ENCODE measurements around the gene RWDD2A.

RWDD2A gene

DNA sequence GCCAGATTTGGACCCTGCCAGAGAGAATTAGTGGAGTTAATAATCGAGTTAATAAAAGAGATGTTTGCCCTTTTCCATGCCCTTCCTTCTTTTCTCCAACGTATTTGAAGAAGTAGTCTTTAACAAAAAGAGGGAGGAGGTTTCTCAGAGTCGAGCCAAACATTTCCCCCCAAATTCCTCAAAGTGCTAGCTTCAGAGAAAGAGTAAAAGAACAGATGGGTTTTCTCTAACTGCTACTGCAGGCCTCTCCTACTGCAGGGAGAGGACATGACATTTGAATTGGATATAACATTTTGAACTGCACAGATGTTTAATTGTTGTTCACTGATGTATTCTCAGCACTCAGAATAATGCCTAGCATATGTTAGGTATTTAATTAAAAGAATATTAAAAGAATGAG is 25.5 kb downstream of the RWDD2A start:
- Mint-ChIP-seq H3K36me3 (ENCODE audit: low read depth) (no peaks in the 10 kb centered on the region), H3K4me1 (ENCODE audit: low read depth) (no peaks in the 10 kb centered on the region), H3K27me3 (ENCODE audit: low read depth) (peaks cover 14% of the 10 kb centered on the region), H3K4me3 (no peak overlapping the region), H3K9me3 (no peaks in the 10 kb centered on the region), H3K27ac (no peak overlapping the region)
- DNase-seq (ENCODE audit: low spot score): no peak

DNA sequence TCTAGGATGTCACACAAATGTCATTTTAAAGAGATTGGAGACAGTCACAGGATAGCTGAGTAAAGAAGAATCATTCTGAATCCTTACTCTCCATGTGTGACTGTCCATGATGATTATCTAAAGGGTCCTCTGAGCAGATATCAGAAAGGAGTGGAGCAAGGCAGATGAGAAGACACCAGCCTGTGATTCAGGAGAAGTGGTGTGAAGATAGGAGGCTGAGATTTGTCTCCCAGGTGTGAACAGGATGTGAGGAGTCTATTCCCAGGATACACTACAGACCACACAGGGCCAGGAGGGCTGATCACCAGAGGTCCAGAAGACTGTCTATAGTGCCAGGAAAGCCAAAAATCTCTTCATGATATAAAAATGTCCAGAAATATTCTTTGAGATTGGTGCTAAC is 27.0 kb downstream of the RWDD2A start:
- Mint-ChIP-seq H3K27ac (no peak overlapping the region), H3K4me3 (no peak overlapping the region), H3K9me3 (no peaks in the 10 kb centered on the region), H3K36me3 (ENCODE audit: low read depth) (no peaks in the 10 kb centered on the region), H3K27me3 (ENCODE audit: low read depth) (peaks cover 7% of the 10 kb centered on the region), H3K4me1 (ENCODE audit: low read depth) (no peaks in the 10 kb centered on the region)
- no peak for DNase-seq (ENCODE audit: low spot score)

DNA sequence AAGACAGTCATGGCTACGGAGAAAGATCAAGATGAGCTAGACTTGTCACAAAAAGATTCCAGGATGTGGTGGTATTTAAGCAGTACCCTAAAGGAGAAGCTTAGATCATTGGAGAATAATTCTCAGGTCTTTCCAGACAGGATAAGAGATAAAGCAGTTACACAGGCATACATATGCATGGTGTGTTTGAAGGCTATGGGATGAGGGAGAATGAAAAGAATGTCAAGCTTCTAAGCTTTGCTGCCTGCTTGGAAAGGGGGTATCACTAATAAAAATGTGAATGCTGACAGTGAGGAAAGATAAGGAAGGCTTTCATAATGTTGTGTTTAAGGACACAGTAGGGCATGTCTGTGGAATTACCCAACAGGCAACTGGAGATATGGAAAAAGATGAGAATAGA is 28.1 kb downstream of the RWDD2A start:
- Mint-ChIP-seq H3K4me1 (ENCODE audit: low read depth) (no peaks in the 10 kb centered on the region), H3K27ac (no peak overlapping the region), H3K36me3 (ENCODE audit: low read depth) (no peaks in the 10 kb centered on the region), H3K9me3 (no peaks in the 10 kb centered on the region), H3K27me3 (ENCODE audit: low read depth) (peaks cover 7% of the 10 kb centered on the region), H3K4me3 (no peak overlapping the region)
- no peak for DNase-seq (ENCODE audit: low spot score)

DNA sequence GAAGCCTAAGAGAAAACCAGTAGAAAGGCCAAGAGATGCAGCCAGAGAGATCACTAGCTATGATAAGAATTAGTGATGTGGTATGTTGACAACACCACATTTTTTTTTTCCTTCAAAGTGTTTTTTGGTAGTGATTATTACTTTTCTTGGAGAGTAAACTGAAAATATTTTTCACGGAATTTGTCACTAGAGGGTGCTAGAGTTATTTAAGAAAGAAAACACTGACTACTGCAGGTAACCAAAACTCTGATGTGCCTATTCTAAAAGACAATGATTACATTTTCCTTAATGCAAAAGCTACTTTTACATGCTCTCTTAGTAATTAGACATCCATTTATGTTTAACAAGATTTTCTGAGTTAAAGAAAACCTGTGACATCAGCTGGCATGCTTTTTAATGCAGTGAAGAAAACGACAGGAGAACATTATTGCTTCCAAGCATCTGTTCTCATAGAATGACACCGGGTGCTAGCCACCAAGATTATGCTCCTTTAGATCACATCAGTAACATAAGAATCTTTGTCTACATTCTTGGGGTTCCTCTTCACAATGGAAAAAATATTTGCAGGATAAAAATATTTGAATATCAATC is 28.8 kb downstream of the RWDD2A start:
- Mint-ChIP-seq H3K4me3 (no peak overlapping the region), H3K36me3 (ENCODE audit: low read depth) (no peaks in the 10 kb centered on the region), H3K9me3 (no peaks in the 10 kb centered on the region), H3K27ac (no peak overlapping the region), H3K27me3 (ENCODE audit: low read depth) (peaks cover 4% of the 10 kb centered on the region), H3K4me1 (ENCODE audit: low read depth) (no peaks in the 10 kb centered on the region)
- DNase-seq (ENCODE audit: low spot score): no peak

DNA sequence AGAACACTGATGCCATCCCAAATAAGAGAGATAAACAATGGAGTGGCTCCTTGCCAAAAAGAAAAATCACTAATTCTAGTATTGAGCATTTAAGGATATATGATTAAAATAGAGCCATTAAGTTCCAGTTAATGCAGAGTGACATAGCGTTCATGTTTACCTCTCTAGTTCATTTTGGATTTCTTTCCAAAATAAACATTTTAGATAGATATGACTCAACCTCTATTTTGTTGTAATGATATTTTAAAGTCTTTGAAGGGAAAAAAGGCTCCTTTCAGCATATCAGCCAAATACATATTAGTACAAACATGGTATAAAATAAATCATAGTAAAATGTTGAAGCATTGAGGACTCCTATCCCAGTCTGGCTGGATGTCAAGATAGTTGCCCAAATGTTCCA is 33.4 kb downstream of the RWDD2A start:
- Mint-ChIP-seq H3K36me3 (ENCODE audit: low read depth) (no peaks in the 10 kb centered on the region), H3K4me1 (ENCODE audit: low read depth) (no peaks in the 10 kb centered on the region), H3K4me3 (no peak overlapping the region), H3K27ac (no peak overlapping the region), H3K9me3 (no peaks in the 10 kb centered on the region), H3K27me3 (ENCODE audit: low read depth) (peaks cover 3% of the 10 kb centered on the region)
- no peak for DNase-seq (ENCODE audit: low spot score)

DNA sequence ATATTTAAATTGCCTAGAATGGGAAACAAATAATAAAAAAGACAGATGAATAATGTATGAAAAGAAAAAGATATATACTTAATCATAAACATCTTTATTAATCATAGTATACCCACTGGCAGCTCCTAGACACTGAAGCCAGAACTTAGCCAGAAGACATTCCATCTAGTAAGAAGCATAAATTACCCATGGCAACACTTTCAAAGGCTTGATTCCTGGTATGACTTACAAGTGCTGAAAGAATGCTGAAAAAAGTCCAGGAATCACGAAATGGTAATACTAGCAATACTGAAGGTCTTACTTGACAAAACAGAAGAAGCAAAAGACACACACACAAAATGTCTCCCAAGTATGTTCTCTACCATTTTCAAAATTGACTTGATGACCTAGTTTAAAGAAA is 38.0 kb downstream of the RWDD2A start:
- no peak for DNase-seq (ENCODE audit: low spot score)
- Mint-ChIP-seq H3K4me1 (ENCODE audit: low read depth) (no peaks in the 10 kb centered on the region), H3K4me3 (no peak overlapping the region), H3K36me3 (ENCODE audit: low read depth) (no peaks in the 10 kb centered on the region), H3K27ac (no peak overlapping the region), H3K9me3 (no peaks in the 10 kb centered on the region), H3K27me3 (ENCODE audit: low read depth) (peaks cover 13% of the 10 kb centered on the region)

DNA sequence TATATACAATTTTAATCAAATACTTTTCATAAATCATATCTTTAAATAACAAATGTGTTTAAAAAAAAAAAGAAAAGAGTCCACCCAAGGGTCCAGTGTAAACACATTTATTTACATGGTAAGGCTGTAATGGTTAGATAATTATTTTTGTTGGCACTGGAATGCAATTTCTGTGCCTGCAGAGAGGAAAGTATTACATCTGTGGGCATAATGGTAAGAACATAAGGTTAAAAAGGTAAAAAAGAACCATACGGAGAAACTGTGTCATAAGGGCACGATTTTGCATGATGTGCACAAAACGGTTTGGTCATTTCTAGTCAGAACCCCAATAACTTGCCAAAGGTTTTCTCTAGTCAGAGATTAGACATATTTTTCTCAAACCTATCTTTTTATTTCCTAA is 54.3 kb downstream of the RWDD2A start:
- H3K9me3 Mint-ChIP-seq: no peaks in the 10 kb centered on the region
- no peak overlapping the region for H3K4me3 Mint-ChIP-seq
- no peak for DNase-seq (ENCODE audit: low spot score)
- H3K36me3 Mint-ChIP-seq (ENCODE audit: low read depth): no peaks in the 10 kb centered on the region
- H3K4me1 Mint-ChIP-seq (ENCODE audit: low read depth): no peaks in the 10 kb centered on the region
- H3K27ac Mint-ChIP-seq: no peak overlapping the region
- H3K27me3 Mint-ChIP-seq (ENCODE audit: low read depth): peaks cover 3% of the 10 kb centered on the region
